ENCODE data around the gene WHRN. TPM values are rescaled to one million over a fixed set of nuclear protein-coding genes. Genes with fewer than 3 reads are reported as not detected.

WHRN gene
- total RNA-seq, 4 donors from 2014 or later, result 0.82 to 4.1 (median 2.3) TPM

- no peak for TF ChIP-seq CTCF (IDR thresholded peaks at IDR 0.05; ENCODE audit: low read depth)
Measured at GRCh38 chr9:114378883-114379282, 126.4 kb downstream of the WHRN start.

- no peak for TF ChIP-seq CTCF (IDR thresholded peaks at IDR 0.05; ENCODE audit: low read depth)
Measured at GRCh38 chr9:114378016-114378415, 127.3 kb downstream of the WHRN start.

GRCh38 chr9:114376586-114377445 is 128.5 kb downstream of the WHRN start:
- no peak for TF ChIP-seq CTCF (IDR thresholded peaks at IDR 0.05; ENCODE audit: low read depth)

DNA sequence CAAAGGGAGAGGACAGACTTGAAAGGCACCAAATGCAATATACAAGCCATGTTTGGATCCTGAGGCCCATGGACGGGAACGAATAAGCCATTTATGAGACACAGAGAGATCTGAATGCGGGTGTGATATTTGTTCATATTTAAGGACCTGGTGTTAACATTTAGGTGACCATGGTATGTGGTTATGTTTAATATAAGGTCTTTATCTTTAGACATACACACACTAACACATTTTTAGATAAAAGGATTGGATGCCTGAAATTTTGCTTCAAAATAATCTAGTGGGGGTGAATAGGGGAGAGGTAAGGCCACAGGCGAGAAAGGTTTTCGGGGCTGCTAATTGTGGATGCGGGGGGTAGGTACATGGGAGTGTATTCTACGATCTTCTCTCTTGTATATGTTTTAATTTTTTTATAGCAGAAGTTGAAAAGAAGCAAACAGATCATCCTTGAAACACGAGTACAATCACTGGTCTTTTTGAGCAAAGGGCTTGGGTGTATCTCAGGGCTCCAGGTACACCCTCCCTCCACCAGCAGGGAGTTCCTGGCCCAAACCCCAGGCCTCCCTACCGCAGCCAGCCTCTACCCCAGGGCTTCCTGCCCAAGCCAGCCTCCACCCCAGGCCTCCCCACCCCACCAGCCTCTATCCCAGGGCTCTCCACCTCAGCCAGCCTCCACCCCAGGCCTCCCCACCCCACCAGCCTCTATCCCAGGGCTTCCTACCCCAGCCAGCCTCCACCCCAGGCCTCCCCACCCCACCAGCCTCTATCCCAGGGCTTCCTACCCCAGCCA is 129.7 kb downstream of the WHRN start:
- no peak for TF ChIP-seq CTCF (IDR thresholded peaks at IDR 0.05; ENCODE audit: low read depth)

- no peak for TF ChIP-seq CTCF (IDR thresholded peaks at IDR 0.05; ENCODE audit: low read depth)
Measured at GRCh38 chr9:114374936-114375335, 130.3 kb downstream of the WHRN start.

DNA sequence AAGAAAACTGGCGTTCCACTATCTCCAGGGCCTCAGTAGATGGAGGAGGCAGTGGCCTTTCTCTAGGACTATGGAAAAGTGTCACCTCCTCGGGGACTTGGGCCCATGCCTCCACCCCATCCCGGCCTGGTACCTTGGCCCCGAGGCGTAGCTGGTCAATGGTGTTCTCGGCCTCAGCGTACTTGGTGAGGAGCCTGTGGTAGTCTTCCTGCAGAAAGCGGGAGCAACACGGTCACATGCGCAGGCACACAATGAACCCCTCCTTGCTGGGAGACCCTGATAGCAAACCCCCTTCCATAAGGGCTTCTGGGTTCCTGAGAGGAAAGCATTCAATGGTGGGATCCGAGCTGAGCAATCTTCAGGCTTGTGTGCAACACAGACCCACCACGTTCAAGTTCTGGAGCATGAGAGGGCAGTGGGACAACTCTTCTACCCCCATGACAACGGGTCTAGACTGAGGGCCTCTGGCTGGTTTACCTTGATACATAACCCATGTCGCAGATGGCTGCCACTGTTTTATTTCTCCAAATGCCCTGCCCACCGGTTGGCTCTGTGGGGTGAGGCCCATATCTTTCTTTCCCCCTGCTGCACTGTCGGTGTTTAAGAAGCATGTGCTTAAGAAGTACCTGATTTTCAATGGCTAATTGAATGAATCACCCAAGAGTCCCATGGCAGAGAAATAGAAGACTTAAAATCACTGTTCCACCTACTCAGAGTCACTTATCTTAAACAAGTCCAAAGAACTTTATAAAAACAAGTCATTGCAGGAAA is 131.1 kb downstream of the WHRN start:
- no peak for TF ChIP-seq CTCF (IDR thresholded peaks at IDR 0.05; ENCODE audit: low read depth)
